Measurements from ENCODE around the gene MYH9.

- TF ChIP-seq, protein P1, sequence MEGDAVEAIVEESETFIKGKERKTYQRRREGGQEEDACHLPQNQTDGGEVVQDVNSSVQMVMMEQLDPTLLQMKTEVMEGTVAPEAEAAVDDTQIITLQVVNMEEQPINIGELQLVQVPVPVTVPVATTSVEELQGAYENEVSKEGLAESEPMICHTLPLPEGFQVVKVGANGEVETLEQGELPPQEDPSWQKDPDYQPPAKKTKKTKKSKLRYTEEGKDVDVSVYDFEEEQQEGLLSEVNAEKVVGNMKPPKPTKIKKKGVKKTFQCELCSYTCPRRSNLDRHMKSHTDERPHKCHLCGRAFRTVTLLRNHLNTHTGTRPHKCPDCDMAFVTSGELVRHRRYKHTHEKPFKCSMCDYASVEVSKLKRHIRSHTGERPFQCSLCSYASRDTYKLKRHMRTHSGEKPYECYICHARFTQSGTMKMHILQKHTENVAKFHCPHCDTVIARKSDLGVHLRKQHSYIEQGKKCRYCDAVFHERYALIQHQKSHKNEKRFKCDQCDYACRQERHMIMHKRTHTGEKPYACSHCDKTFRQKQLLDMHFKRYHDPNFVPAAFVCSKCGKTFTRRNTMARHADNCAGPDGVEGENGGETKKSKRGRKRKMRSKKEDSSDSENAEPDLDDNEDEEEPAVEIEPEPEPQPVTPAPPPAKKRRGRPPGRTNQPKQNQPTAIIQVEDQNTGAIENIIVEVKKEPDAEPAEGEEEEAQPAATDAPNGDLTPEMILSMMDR (IDR thresholded peaks at IDR 0.05): no peak
- no peak for TF ChIP-seq POLR2A (IDR thresholded peaks at IDR 0.05)
These were observed 138.6 kb downstream of the MYH9 start for GRCh38 chr22:36249160-36249559.

Data from esophagus squamous epithelium (tissue), 4 donors.